ENCODE measurements around the gene MAN2B1. TPM values are rescaled to one million over a fixed set of nuclear protein-coding genes. Genes with fewer than 3 reads are reported as not detected.
"Not testable (repeated sequence)": the region's sequence is repeated elsewhere in the genome, so short reads cannot be mapped to it uniquely, and the experiment has no call there.

The MAN2B1 gene
- 104 TPM for total RNA-seq

GRCh38 chr19:12666265-12667048 lies at the start of gene MAN2B1, which contains the start of gene WDR83:
TSS of gene MAN2B1 (minus strand) at chr19:12666742. CDS start at chr19:12666701, 41 bp downstream.
TSS of gene WDR83 (plus strand) at chr19:12666807. CDS start at chr19:12669791, 2,984 bp downstream.
- peak; percentile 50 for DNase-seq (ENCODE audit: low spot score)

- DNase-seq (ENCODE audit: low spot score) = no peak
Observed at GRCh38 chr19:12715929-12716328, 49.4 kb upstream of the MAN2B1 start.

GRCh38 chr19:12715102-12715501 lies 48.6 kb upstream of the MAN2B1 start:
- no peak for DNase-seq (ENCODE audit: low spot score)

- not testable (repeated sequence) for DNase-seq (ENCODE audit: low spot score)
Observed at GRCh38 chr19:12713304-12713703, 46.8 kb upstream of the MAN2B1 start.

GRCh38 chr19:12712077-12712476 lies 45.5 kb upstream of the MAN2B1 start:
- not testable (repeated sequence) for DNase-seq (ENCODE audit: low spot score)

- DNase-seq (ENCODE audit: low spot score) = no peak
Observed at GRCh38 chr19:12711187-12711586, 44.6 kb upstream of the MAN2B1 start.

GRCh38 chr19:12708641-12709040 lies 42.1 kb upstream of the MAN2B1 start:
- DNase-seq (ENCODE audit: low spot score) = no peak

GRCh38 chr19:12706332-12706718 lies 39.8 kb upstream of the MAN2B1 start:
- no peak for DNase-seq (ENCODE audit: low spot score)

- DNase-seq (ENCODE audit: low spot score) = no peak
Observed at GRCh38 chr19:12705654-12706331, 39.3 kb upstream of the MAN2B1 start.

- no peak for DNase-seq (ENCODE audit: low spot score)
Observed at GRCh38 chr19:12705169-12705568, 38.6 kb upstream of the MAN2B1 start.

- no peak for DNase-seq (ENCODE audit: low spot score)
Observed at GRCh38 chr19:12703046-12703445, 36.5 kb upstream of the MAN2B1 start.

GRCh38 chr19:12701596-12702282 lies 35.2 kb upstream of the MAN2B1 start:
- DNase-seq (ENCODE audit: low spot score) = no peak

- no peak for DNase-seq (ENCODE audit: low spot score)
Observed at GRCh38 chr19:12698138-12698537, 31.6 kb upstream of the MAN2B1 start.

GRCh38 chr19:12697425-12697824 lies 30.9 kb upstream of the MAN2B1 start:
- DNase-seq (ENCODE audit: low spot score) = not testable (repeated sequence)

- peak; percentile 97 for DNase-seq (ENCODE audit: low spot score)
Observed at GRCh38 chr19:12696366-12697335, 30.1 kb upstream of the MAN2B1 start, which contains the start of gene FBXW9. TSS of gene FBXW9 (minus strand) at chr19:12696631. CDS start at chr19:12696581, 50 bp downstream.

GRCh38 chr19:12695997-12696365 lies 29.4 kb upstream of the MAN2B1 start:
- DNase-seq (ENCODE audit: low spot score) = no peak

- no peak for DNase-seq (ENCODE audit: low spot score)
Observed at GRCh38 chr19:12695514-12695913, 29.0 kb upstream of the MAN2B1 start.

- DNase-seq (ENCODE audit: low spot score) = no peak
Observed at GRCh38 chr19:12695096-12695495, 28.6 kb upstream of the MAN2B1 start.

GRCh38 chr19:12694641-12695040 lies 28.1 kb upstream of the MAN2B1 start:
- no peak for DNase-seq (ENCODE audit: low spot score)

GRCh38 chr19:12692960-12693359 lies 26.4 kb upstream of the MAN2B1 start:
- DNase-seq (ENCODE audit: low spot score) = no peak

- DNase-seq (ENCODE audit: low spot score) = no peak
Observed at GRCh38 chr19:12689581-12690216, 23.2 kb upstream of the MAN2B1 start.

All from mucosa of gallbladder (tissue), 1 donor.